Esophagus muscularis mucosa (tissue), 4 donors: Measurements from ENCODE around the gene LCORL.

Experiments used
- CTCF ChIP-seq, 3 experiments: fragments of 200-600 bp in 2 of 3; fragments of 450-650 bp in 1 of 3; sonication (generic) in 2 of 3; IDR thresholded peaks; one replicate each; pipeline ENCODE4 v1.5.1; 2017 to 2019; ENCODE audit warnings: antibody characterized with exemption in 3 of 3, mild to moderate bottlenecking in 2 of 3, moderate library complexity in 1 of 3
- EP300 ChIP-seq: sonication (generic); formaldehyde crosslinking; IDR thresholded peaks from one replicate; pipeline ENCODE4 v1.6.1; 2017; ENCODE audit warnings: antibody characterized with exemption
- POLR2A ChIP-seq: fragments of 450-650 bp; IDR thresholded peaks from one replicate; pipeline ENCODE4 v1.6.1; 2017; ENCODE audit warnings: antibody characterized with exemption, moderate library complexity, mild to moderate bottlenecking, low read depth
- POLR2AphosphoS5 ChIP-seq, 2 donors: sonication (generic); formaldehyde crosslinking; IDR thresholded peaks; one replicate each; pipeline ENCODE4 v1.6.1; 2017; ENCODE audit warnings: antibody characterized with exemption in 2 of 2

GRCh38 chr4:18007625-18008024 is 13.9 kb downstream of the LCORL start:
- TF ChIP-seq CTCF (IDR thresholded peaks at IDR 0.05) = no peak
- no peak for TF ChIP-seq EP300
- no peak for TF ChIP-seq POLR2A
- no peak for TF ChIP-seq POLR2AphosphoS5 (IDR thresholded peaks at IDR 0.05)
